Neural progenitor cell (in vitro differentiated cells): Measurements from ENCODE around the gene TAF6. TPM values are rescaled to one million over a fixed set of nuclear protein-coding genes. Genes with fewer than 3 reads are reported as not detected.
A peak's percentile ranks its signal among the peaks of the same experiment; 100 is the strongest.

Source experiments
- DNase-seq: peaks from one replicate; pipeline ENCODE4 v3.0.0-alpha.2; 2016; ENCODE audit warnings: low spot score
- H2AFZ ChIP-seq: fragments of 200-600 bp; sonication (generic); replicated peaks from 2 replicates; pipeline ENCODE4 v1.6.1; 2016; ENCODE audit warnings: antibody characterized with exemption
- H3F3A ChIP-seq: fragments of 200-600 bp; sonication (generic); 2 replicates; pipeline ENCODE4 v1.6.1; 2016; ENCODE audit warnings: antibody characterized with exemption, low read depth
- H3K27ac ChIP-seq: fragments of 200-600 bp; sonication (generic); 2 replicates; pipeline ENCODE4 v1.5.1; 2016; ENCODE audit warnings: mild to moderate bottlenecking
- H3K27me3 ChIP-seq: fragments of 200-600 bp; sonication (generic); 2 replicates; pipeline ENCODE4 v1.6.1; 2016; ENCODE audit warnings: mild to moderate bottlenecking, moderate library complexity
- H3K36me3 ChIP-seq: fragments of 200-600 bp; sonication (generic); 2 replicates; pipeline ENCODE4 v1.5.1; 2016
- H3K4me1 ChIP-seq: fragments of 200-600 bp; sonication (generic); 2 replicates; pipeline ENCODE4 v1.6.1; 2016; ENCODE audit warnings: mixed run types
- H3K4me2 ChIP-seq: fragments of 200-600 bp; sonication (generic); 2 replicates; pipeline ENCODE4 v1.6.1; 2016
- H3K4me3 ChIP-seq: fragments of 200-600 bp; sonication (generic); 2 replicates; pipeline ENCODE4 v1.5.1; 2016
- H3K79me2 ChIP-seq: fragments of 200-600 bp; sonication (generic); 2 replicates; pipeline ENCODE4 v1.6.1; 2016; ENCODE audit warnings: low read depth
- H3K9ac ChIP-seq: fragments of 200-600 bp; sonication (generic); 2 replicates; pipeline ENCODE4 v1.6.1; 2016
- H3K9me3 ChIP-seq: fragments of 200-600 bp; sonication (generic); 2 replicates; pipeline ENCODE4 v1.5.1; 2016; ENCODE audit warnings: low read depth
- H4K20me1 ChIP-seq: fragments of 200-600 bp; sonication (generic); 2 replicates; pipeline ENCODE4 v1.6.1; 2016; ENCODE audit warnings: low read depth
- H3K27ac Mint-ChIP-seq: 3 replicates; pipeline ENCODE4 v1.8.0; 2021; ENCODE audit warnings: mixed read lengths
- H3K27me3 Mint-ChIP-seq: 2 replicates; pipeline ENCODE4 v1.8.0; 2022; ENCODE audit warnings: low read depth, mild to moderate bottlenecking, inconsistent platforms, moderate library complexity, mixed read lengths; ENCODE audit not compliant: insufficient read depth
- H3K36me3 Mint-ChIP-seq: 3 replicates; pipeline ENCODE4 v1.8.0; 2021; ENCODE audit warnings: mixed read lengths
- H3K4me1 Mint-ChIP-seq: 3 replicates; pipeline ENCODE4 v1.8.0; 2021; ENCODE audit warnings: mixed read lengths
- H3K4me3 Mint-ChIP-seq: 3 replicates; pipeline ENCODE4 v1.8.0; 2021; ENCODE audit warnings: mild to moderate bottlenecking, moderate library complexity, mixed read lengths
- H3K9me3 Mint-ChIP-seq: 3 replicates; pipeline ENCODE4 v1.8.0; 2020; ENCODE audit warnings: mixed read lengths
- EZH2 ChIP-seq: fragments of 200-600 bp; sonication (generic); IDR thresholded peaks from 2 replicates; pipeline ENCODE4 v1.6.1; 2017; ENCODE audit warnings: antibody characterized with exemption, mild to moderate bottlenecking, moderate library complexity
- EZH2phosphoT487 ChIP-seq: fragments of 200-600 bp; sonication (generic); IDR thresholded peaks from 2 replicates; pipeline ENCODE4 v1.6.1; 2017; ENCODE audit warnings: antibody characterized with exemption
- total RNA-seq: library from RNA; depleted of rRNA; stranded (reverse); fragments of >200 nt; gene quantifications from 2 replicates; pipeline ENCODE4 v1.2.3, GENCODE V29; 2015; ENCODE audit warnings: low replicate concordance
- TF ChIP-seq, protein P1 (sequence below): fragments of 200-600 bp; sonication (generic); IDR thresholded peaks from 2 replicates; pipeline ENCODE4 v1.5.1; 2017; ENCODE audit warnings: antibody characterized with exemption, mild to moderate bottlenecking

The TAF6 gene
- total RNA-seq, 1 donor from 2014 or later = 66.1 TPM

DNA sequence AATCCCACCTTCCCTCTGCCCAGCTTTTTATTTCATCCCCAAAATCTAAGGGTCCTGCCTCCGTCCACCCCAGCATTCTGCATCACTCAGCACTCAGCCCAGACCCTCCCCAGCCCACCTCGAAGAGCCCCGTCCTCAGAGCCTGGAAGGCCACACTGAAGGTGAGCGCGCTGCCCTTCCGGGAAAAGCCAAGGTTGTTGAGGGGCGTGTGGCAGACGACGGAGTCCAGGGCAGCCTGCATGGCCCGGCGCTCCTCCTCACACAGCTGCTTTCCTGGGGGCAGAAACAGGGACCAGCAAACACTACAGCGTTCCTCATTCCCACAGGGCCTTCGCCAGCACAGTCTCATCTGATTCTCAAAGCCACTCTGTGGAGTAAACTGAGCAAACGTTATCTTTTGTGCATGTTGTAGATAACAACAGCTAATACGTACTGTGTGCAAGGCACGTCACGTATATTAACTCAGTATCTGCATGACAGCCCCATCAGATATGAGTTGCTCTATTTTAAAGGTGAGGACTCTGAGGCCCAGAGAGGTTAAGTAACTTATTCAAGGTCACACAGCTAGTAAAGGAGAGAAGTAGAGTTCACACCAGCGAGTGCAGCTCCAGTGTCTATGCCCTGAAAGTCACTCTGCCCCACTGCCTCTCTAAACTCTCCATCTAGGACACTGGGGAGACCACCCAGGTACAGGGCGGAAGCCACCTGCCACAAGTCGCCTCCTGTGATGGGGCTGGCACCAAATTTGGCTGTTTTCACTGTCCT, 36.6 kb upstream of the TAF6 start:
- Histone ChIP-seq H3K4me1 (no peaks in the 10 kb centered on the region), H3K9ac (no peak overlapping the region), H3K36me3 (no peaks in the 10 kb centered on the region), H3F3A (peaks cover 40% of the 10 kb centered on the region), H3K79me2 (peaks cover 15% of the 10 kb centered on the region), H3K27me3 (no peaks in the 10 kb centered on the region), H3K9me3 (no peaks in the 10 kb centered on the region), H3K4me3 (no peak overlapping the region), H3K4me2 (no peak overlapping the region), H4K20me1 (peaks cover 32% of the 10 kb centered on the region), H3K27ac (no peak overlapping the region), H2AFZ (no peak overlapping the region)
- H3K27me3 Mint-ChIP-seq = peaks cover 8% of the 10 kb centered on the region
- H3K4me1 Mint-ChIP-seq = peaks cover 17% of the 10 kb centered on the region
- H3K36me3 Mint-ChIP-seq = peaks cover 7% of the 10 kb centered on the region
- no peak for TF ChIP-seq EZH2
- TF ChIP-seq, protein P1, sequence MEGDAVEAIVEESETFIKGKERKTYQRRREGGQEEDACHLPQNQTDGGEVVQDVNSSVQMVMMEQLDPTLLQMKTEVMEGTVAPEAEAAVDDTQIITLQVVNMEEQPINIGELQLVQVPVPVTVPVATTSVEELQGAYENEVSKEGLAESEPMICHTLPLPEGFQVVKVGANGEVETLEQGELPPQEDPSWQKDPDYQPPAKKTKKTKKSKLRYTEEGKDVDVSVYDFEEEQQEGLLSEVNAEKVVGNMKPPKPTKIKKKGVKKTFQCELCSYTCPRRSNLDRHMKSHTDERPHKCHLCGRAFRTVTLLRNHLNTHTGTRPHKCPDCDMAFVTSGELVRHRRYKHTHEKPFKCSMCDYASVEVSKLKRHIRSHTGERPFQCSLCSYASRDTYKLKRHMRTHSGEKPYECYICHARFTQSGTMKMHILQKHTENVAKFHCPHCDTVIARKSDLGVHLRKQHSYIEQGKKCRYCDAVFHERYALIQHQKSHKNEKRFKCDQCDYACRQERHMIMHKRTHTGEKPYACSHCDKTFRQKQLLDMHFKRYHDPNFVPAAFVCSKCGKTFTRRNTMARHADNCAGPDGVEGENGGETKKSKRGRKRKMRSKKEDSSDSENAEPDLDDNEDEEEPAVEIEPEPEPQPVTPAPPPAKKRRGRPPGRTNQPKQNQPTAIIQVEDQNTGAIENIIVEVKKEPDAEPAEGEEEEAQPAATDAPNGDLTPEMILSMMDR = no peak
- no peak for TF ChIP-seq EZH2phosphoT487
- no peaks in the 10 kb centered on the region for H3K9me3 Mint-ChIP-seq
- H3K27ac Mint-ChIP-seq = no peak overlapping the region
- H3K4me3 Mint-ChIP-seq = peak overlapping the region; percentile 23
- DNase-seq = no peak

DNA sequence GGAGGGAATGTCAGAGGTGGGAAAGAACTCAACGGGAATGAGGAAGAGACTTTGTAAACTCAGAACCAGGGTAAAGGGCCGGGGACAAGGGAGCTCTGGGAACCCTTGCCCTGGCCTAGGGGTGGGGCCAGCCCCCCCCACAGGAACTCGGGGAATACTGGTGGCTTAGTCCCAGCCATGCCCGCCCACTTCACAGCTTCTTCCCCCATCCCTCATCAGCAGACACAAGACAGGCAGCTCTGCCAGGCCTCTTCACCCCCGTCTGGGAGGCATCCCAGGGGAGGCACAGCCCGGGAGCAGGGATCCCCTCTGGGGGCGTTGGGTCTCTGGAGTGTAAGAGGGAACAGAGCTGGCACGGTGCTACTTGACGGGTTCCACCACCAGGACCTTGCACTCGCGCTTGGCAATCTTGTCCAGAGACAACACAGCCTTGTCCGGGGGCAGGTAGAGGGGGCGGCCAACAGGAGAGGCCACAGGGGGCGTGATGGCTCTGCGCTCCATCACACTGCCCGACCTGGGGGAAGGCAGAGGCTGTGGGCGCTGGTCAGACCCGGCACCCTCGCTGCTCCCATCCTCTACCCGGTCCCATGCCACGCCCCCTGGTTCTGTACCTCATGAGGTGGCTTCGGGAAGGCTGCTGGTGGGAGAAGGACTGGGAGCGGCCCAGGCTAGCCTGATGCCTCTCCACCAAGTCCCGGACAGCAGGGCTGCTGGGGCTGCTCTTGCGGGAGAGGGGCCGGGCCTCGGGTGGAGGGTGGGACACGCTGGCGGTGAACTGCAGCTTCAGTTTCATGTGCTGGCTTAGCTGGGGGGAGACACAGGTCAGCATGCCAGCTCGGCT, 35.7 kb upstream of the TAF6 start:
- Histone ChIP-seq H3K27me3 (no peaks in the 10 kb centered on the region), H3K36me3 (no peaks in the 10 kb centered on the region), H4K20me1 (peaks cover 32% of the 10 kb centered on the region), H3K4me2 (no peak overlapping the region), H3K27ac (no peak overlapping the region), H3K9me3 (no peaks in the 10 kb centered on the region), H3F3A (peaks cover 40% of the 10 kb centered on the region), H3K79me2 (peaks cover 24% of the 10 kb centered on the region), H3K9ac (no peak overlapping the region), H3K4me1 (peaks cover 3% of the 10 kb centered on the region), H2AFZ (no peak overlapping the region), H3K4me3 (no peak overlapping the region)
- Mint-ChIP-seq H3K36me3 (peaks cover 11% of the 10 kb centered on the region), H3K9me3 (no peaks in the 10 kb centered on the region), H3K4me1 (peaks cover 22% of the 10 kb centered on the region), H3K27ac (no peak overlapping the region), H3K27me3 (peaks cover 7% of the 10 kb centered on the region), H3K4me3 (no peak overlapping the region)
- no peak for DNase-seq
- TF ChIP-seq, protein P1 = no peak
- TF ChIP-seq EZH2phosphoT487 (no peak), EZH2 (no peak)

DNA sequence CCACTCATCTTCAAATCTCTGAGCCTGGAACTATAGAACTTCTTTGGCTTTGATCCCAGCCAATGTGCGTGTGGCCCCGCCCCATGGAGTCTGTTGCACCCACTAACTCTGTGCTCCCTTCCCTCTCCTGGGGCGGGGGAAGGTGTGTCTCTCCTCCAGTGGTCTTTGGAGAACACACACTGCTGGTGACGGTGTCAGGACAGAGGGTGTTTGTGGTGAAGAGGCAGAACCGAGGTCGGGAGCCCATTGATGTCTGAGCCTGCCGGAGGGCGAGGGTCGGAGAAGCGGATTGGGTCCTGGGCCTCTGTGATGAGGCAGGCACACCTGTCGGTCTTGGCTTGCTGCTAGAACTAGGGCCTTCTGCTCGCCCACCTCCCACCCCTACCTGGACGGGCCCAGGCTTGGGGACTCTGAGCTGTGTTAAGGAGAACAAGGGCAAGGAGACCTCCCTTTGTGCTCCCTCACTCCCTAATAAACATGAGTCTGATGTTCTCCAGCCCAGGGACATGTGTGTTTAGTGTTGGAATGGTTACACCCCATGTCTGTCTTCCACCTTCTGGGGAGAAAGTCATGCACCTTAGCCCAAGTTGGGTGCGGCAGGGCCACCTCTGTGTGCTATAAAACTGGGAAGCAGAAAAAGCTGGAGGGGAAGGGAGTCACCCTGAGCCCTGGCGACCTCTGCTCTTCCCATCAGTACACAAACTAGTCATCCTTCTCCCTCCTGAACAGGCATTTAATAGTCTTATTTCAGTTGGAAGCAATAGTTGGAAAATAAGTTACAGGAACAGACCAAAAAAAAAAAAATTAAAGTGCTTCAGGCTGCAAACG, 34.8 kb upstream of the TAF6 start:
- H3K4me3 ChIP-seq = no peak overlapping the region
- no peaks in the 10 kb centered on the region for H3K9me3 Mint-ChIP-seq
- no peaks in the 10 kb centered on the region for H3K36me3 ChIP-seq
- H3K4me1 Mint-ChIP-seq = peaks cover 18% of the 10 kb centered on the region
- H3K4me3 Mint-ChIP-seq = peak overlapping the region; percentile 57
- no peak overlapping the region for H2AFZ ChIP-seq
- no peaks in the 10 kb centered on the region for H3K9me3 ChIP-seq
- no peak for TF ChIP-seq EZH2
- H3K9ac ChIP-seq = no peak overlapping the region
- H4K20me1 ChIP-seq = peaks cover 32% of the 10 kb centered on the region
- H3K36me3 Mint-ChIP-seq = peaks cover 11% of the 10 kb centered on the region
- H3F3A ChIP-seq = peaks cover 32% of the 10 kb centered on the region
- no peak overlapping the region for H3K4me2 ChIP-seq
- no peak overlapping the region for H3K27ac ChIP-seq
- peaks cover 4% of the 10 kb centered on the region for H3K27me3 Mint-ChIP-seq
- H3K4me1 ChIP-seq = peaks cover 3% of the 10 kb centered on the region
- DNase-seq = no peak
- no peak overlapping the region for H3K27ac Mint-ChIP-seq
- no peaks in the 10 kb centered on the region for H3K27me3 ChIP-seq
- H3K79me2 ChIP-seq = peaks cover 33% of the 10 kb centered on the region
